ENCODE results near the gene CDC73. TPM values are rescaled to one million over a fixed set of nuclear protein-coding genes. Genes with fewer than 3 reads are reported as not detected.

CDC73 gene
- total and polyA plus RNA-seq, 2 of the 13 experiments (the other 11 are each of a cell fraction or from before 2014, with no cell fraction given): 20.2 to 26.3 TPM

GRCh38 chr1:193121616-193122593 lies at the start of gene CDC73 (continued):
- TF ChIP-seq NRL (CRISPR knock-in tag; IDR thresholded peaks at IDR 0.05; ENCODE audit: borderline replicate concordance) (peak; percentile 99), ZSCAN20 (CRISPR knock-in tag; IDR thresholded peaks at IDR 0.05; ENCODE audit: borderline replicate concordance) (no peak), DMTF1 (CRISPR knock-in tag; IDR thresholded peaks at IDR 0.05) (peak; percentile 84; the same call in 1 of the 2 replicates), ZNF44 (CRISPR knock-in tag; IDR thresholded peaks at IDR 0.05) (no peak), ZNF557 (CRISPR knock-in tag; IDR thresholded peaks at IDR 0.05) (no peak), SP4 (CRISPR knock-in tag; IDR thresholded peaks at IDR 0.05) (peak; percentile 96), HNF1A (IDR thresholded peaks at IDR 0.05; ENCODE audit: low read depth) (no peak), HNF1A (CRISPR knock-in tag; IDR thresholded peaks at IDR 0.05; ENCODE audit: borderline replicate concordance) (peak; percentile 88; the same call in 1 of the 2 replicates), PRDM10 (CRISPR knock-in tag; IDR thresholded peaks at IDR 0.05; ENCODE audit: low read depth) (peak; percentile 52; the same call in 1 of the 2 replicates), ZKSCAN1 (IDR thresholded peaks at IDR 0.05; ENCODE audit: low read length) (no peak), HMG20B (CRISPR knock-in tag; conservative IDR thresholded peaks at IDR 0.05) (peak; percentile 44; the same call in 1 of the 2 replicates), ZNF281 (CRISPR knock-in tag; IDR thresholded peaks at IDR 0.05; ENCODE audit: borderline replicate concordance) (peak; percentile 76; the same call in 1 of the 2 replicates), EED (CRISPR knock-in tag; IDR thresholded peaks at IDR 0.05) (peak; percentile 96; the same call in 1 of the 2 replicates), RBM22 (optimal IDR thresholded peaks at IDR 0.05; ENCODE audit: low read length) (no peak)

Measured in HepG2 (cell line).